Stimulated activated CD8-positive, alpha-beta memory T cell treated with anti-CD3 and anti-CD28 coated beads, Interleukin-4, amount 100 ng/mL, for 48 hours (primary cell): ENCODE results near the gene KRTAP5-7.
"Not testable (repeated sequence)": the region's sequence is repeated elsewhere in the genome, so short reads cannot be mapped to it uniquely, and the experiment has no call there.

Experiments used
- DNase-seq: peaks from one replicate; pipeline ENCODE4 v3.0.0-alpha.2; 2020

Gene KRTAP5-7

GRCh38 chr11:71564430-71564829 is 37.4 kb downstream of the KRTAP5-7 start:
- no peak for DNase-seq

DNA sequence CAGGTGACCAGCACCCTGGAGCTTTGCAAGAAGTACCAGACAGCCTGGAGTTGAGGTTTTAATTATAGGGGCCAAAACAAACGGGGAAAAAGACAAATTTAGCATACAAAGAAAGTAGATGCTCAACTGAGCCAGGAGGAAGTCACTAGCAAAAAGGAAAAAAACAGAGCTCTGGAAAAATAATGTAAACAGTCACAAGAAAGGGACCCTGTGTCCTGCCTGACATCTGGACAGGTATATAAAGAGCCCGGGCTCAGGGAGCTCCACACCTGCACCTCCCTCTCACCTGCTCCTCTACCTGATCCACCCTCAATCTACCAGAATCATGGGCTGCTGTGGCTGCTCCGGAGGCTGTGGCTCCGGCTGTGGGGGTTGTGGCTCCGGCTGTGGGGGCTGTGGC is 38.2 kb downstream of the KRTAP5-7 start, which contains the start of gene KRTAP5-10:
KRTAP5-10 (plus strand) TSS at position 301 of the 400 bp plus-strand sequence; CDS start at position 326, 25 bp downstream.
- DNase-seq = no peak

GRCh38 chr11:71566081-71566620 is 39.1 kb downstream of the KRTAP5-7 start:
- DNase-seq = no peak

GRCh38 chr11:71566626-71567599 is 39.8 kb downstream of the KRTAP5-7 start:
- DNase-seq = not testable (repeated sequence)

DNA sequence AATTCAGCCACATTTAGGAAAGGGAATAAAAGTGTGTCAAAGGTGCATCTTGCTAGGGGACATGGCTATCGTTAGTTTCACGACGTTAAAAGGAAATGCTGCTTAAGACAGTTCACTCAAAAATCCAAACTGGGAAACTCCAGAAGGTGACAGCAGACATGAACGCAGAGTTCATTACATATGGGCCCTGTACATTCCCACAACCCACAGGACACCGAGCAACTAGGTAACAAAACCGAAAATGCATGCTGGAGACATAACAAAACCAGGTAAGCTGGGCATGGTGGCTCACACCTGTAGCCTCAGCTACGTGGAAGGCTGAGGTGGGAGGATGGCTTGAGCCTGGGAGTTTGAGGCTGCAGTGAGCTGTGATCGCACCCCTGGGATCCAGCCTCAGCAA is 40.6 kb downstream of the KRTAP5-7 start:
- not testable (repeated sequence) for DNase-seq

DNA sequence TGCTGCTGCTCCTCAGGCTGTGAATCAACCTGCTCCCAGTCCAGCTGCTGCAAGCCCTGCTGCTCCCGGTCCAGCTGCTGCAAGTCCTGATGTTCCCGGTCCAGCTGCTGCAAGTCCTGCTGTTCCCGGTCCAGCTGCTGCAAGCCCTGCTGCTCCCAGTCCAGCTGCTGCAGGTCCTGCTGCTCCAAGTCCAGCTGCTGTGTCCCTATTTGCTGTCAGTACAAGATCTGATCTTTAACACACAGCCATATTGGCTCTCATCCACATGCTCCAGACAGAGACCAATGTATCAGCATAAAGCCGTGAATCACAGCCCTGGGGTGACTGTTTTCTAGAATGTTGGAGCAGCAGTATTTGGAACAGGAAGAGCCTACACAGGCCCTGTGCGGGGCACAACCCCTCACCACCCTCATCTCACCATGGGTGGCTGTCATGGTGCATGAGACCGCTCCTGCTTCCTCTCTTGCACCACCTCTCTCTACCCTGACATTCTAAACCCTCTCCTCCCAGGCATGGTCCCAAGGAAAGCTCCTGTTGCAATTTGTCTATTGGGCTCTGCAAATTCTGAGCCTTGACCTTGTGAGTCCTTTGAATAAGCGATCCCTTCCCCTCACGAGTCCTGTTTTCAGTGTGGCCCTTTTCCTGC is 41.8 kb downstream of the KRTAP5-7 start:
- no peak for DNase-seq

- not testable (repeated sequence) for DNase-seq
Measured at GRCh38 chr11:71571101-71571850, 44.2 kb downstream of the KRTAP5-7 start.

DNA sequence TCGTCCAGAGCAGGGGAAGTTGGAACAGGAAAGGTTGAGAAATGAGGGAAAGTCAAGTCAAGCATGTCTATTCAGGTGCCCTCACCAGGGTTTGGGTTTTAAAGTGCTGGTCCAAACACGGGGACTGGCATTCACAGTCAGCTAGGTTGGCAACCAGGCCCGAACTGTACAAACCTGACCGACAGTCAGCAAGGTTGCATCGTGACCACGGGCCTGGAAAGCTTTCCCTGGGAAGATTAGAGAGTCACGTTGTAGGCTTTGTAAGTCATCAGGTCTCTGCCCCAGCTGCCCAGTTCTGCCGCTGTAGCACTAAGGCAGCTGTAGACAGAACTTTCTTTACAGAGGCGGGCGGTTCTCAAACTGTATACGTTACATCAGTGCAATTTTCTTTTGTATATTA is 45.7 kb downstream of the KRTAP5-7 start:
- no peak for DNase-seq

- no peak for DNase-seq
Measured at GRCh38 chr11:71574418-71574817, 47.4 kb downstream of the KRTAP5-7 start.

GRCh38 chr11:71575723-71576424 is 48.8 kb downstream of the KRTAP5-7 start:
- no peak for DNase-seq

- DNase-seq = not testable (repeated sequence)
Measured at GRCh38 chr11:71576688-71577465, 49.8 kb downstream of the KRTAP5-7 start.

DNA sequence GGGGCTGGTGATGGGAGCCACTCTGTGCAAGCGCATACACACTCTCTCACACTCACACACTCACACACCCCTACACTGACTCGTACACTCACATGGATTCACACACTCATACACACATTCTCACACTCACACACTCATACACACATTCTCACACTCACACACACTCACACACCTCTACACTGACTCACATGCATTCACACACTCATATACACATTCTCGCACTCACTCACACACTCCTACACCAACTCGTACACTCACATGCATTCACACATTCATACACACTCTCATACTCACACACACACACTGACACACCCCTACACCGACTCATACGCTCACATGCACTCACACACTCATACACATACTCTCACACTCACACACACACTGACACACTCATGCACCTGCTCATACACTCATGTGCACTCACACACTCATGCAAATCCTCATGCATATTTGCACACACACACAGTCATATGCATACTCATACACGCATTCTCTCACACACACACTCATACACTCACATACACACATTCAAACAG is 50.5 kb downstream of the KRTAP5-7 start:
- no peak for DNase-seq
